Sciatic nerve (tissue), 2 donors: ENCODE data around the gene ZDHHC8. TPM values are rescaled to one million over a fixed set of nuclear protein-coding genes. Genes with fewer than 3 reads are reported as not detected.

Source experiments
- ATAC-seq: fragments of 200-7000 bp; cut with Tn5 transposase; one replicate; pipeline ENCODE4 v1.9.1; 2020; ENCODE audit warnings: mild to moderate bottlenecking, moderate library complexity
- DNase-seq: peaks from one replicate; pipeline ENCODE4 v3.0.0-alpha.2; 2020; ENCODE audit warnings: low spot score
- intact Hi-C: fragments of 100-400 bp; cut with DNase I; formaldehyde crosslinking; loops from one replicate; pipeline ENCODE4 v1.14.2; 2022
- microRNA-seq: library from miRNA; unstranded; fragments of <30 nt; microRNA quantifications from one replicate; pipeline ENCODE4 v1.2.0, GENCODE V29; 2020
- total RNA-seq: library from RNA; stranded (reverse); fragmentation: NEBNext Ultra II Directional; extraction: Animal tissue kit (Norgen Biotek cat#: 25700); gene quantifications from one replicate; pipeline ENCODE4 v1.2.1, GENCODE V29; 2021
- donor health status: DM: no; HTN: no; CAD: no.
- donor health status: DM: no; HTN: no; CAD: no.

The ZDHHC8 gene
- total RNA-seq, 1 donor from 2014 or later, result 143 TPM

- DNase-seq, result no peak
- intact Hi-C loops, result no loop called here
- no peak for ATAC-seq
Observed at GRCh38 chr22:20194681-20195593, 63.3 kb downstream of the ZDHHC8 start.

- no peak for DNase-seq
- intact Hi-C loops, result no loop called here
- no peak for ATAC-seq
Observed at GRCh38 chr22:20196094-20196842, 64.7 kb downstream of the ZDHHC8 start.

Small RNAs within 50 kb of the gene (microRNA-seq; reads per million reads assigned to microRNA genes)
- not detected for gene MIR6816

Other genes with a start within 250 kb of the ZDHHC8 start
- 155 TPM for gene COMT, start 190.0 kb upstream of the ZDHHC8 start, total RNA-seq
- gene TXNRD2, start 190.0 kb upstream of the ZDHHC8 start, total RNA-seq, result 33.9 TPM
- gene ARVCF, start 115.0 kb upstream of the ZDHHC8 start, total RNA-seq, result 59.4 TPM
- gene TANGO2, start 110.7 kb upstream of the ZDHHC8 start, total RNA-seq, result 28.4 TPM
- gene DGCR8, start 51.6 kb upstream of the ZDHHC8 start, total RNA-seq, result 37.6 TPM
- 58.8 TPM for gene RANBP1, start 15.7 kb upstream of the ZDHHC8 start, total RNA-seq
- 46.8 TPM for gene TRMT2A, start 14.6 kb upstream of the ZDHHC8 start, total RNA-seq
- gene CCDC188, start 19.3 kb downstream of the ZDHHC8 start, total RNA-seq, result 6.8 TPM
- 4.4 TPM for gene RTN4R, start 136.5 kb downstream of the ZDHHC8 start, total RNA-seq
- gene DGCR6L, start 188.3 kb downstream of the ZDHHC8 start, total RNA-seq, result 28.9 TPM